Liver (tissue), 9 donors: Measurements from ENCODE around the gene LRRC63. TPM values are rescaled to one million over a fixed set of nuclear protein-coding genes. Genes with fewer than 3 reads are reported as not detected.

Experiments used
- DNase-seq: peaks from one replicate; pipeline ENCODE4 v3.0.0-alpha.2; 2017; ENCODE audit warnings: low spot score
- H3K27ac ChIP-seq, 2 donors: one replicate each; pipeline ENCODE4 v1.7.0; 2013; ENCODE audit warnings: inconsistent platforms in 2 of 2, low read length in 2 of 2, control low read depth in 1 of 2, low read depth in 1 of 2, mild to moderate bottlenecking in 1 of 2
- H3K27me3 ChIP-seq, 4 donors: one replicate each; pipeline versions ENCODE4 v1.6.1 to v1.7.0; 2013; ENCODE audit warnings: low read length in 3 of 4, inconsistent platforms in 1 of 4, mild to moderate bottlenecking in 1 of 4, moderate library complexity in 1 of 4; ENCODE audit not compliant: control insufficient read depth in 4 of 4, insufficient read depth in 4 of 4
- H3K36me3 ChIP-seq, 4 donors: one replicate each; pipeline versions ENCODE4 v1.6.1 to v1.7.0; 2013; ENCODE audit warnings: low read length in 3 of 4, mild to moderate bottlenecking in 3 of 4, low read depth in 1 of 4, moderate library complexity in 1 of 4; ENCODE audit not compliant: control insufficient read depth in 4 of 4, insufficient read depth in 3 of 4
- H3K4me1 ChIP-seq, 4 donors: one replicate each; pipeline versions ENCODE4 v1.6.1 to v1.7.0; 2013; ENCODE audit warnings: low read length in 3 of 4, mild to moderate bottlenecking in 3 of 4, moderate library complexity in 1 of 4; ENCODE audit not compliant: control insufficient read depth in 4 of 4, insufficient read depth in 4 of 4
- H3K4me3 ChIP-seq, 3 donors: one replicate each; pipeline versions ENCODE4 v1.6.1 to v1.7.0; 2013; ENCODE audit warnings: low read length in 3 of 3, control low read depth in 1 of 3, low read depth in 1 of 3, mild to moderate bottlenecking in 1 of 3
- H3K9ac ChIP-seq, 2 donors: one replicate each; pipeline ENCODE4 v1.7.0; 2013; ENCODE audit warnings: low read length in 2 of 2, mild to moderate bottlenecking in 2 of 2, moderate library complexity in 2 of 2, control low read depth in 1 of 2, low read depth in 1 of 2
- H3K9me3 ChIP-seq, 4 donors: one replicate each; pipeline versions ENCODE4 v1.6.1 to v1.7.0; 2013; ENCODE audit warnings: low read length in 3 of 4; ENCODE audit not compliant: control insufficient read depth in 4 of 4
- ATF3 ChIP-seq: IDR thresholded peaks from 2 replicates; pipeline ENCODE4 v1.6.1; 2016; ENCODE audit warnings: antibody characterized with exemption
- CTCF ChIP-seq: fragments of 150-350 bp; IDR thresholded peaks from 2 replicates; pipeline ENCODE4 v1.5.1; 2017; ENCODE audit warnings: improper control_type of control experiment, low read depth, low read length; ENCODE audit not compliant: missing input control
- FOXA1 ChIP-seq: IDR thresholded peaks from 2 replicates; pipeline ENCODE4 v1.6.1; 2016; ENCODE audit warnings: antibody characterized with exemption
- FOXA2 ChIP-seq: IDR thresholded peaks from 2 replicates; pipeline ENCODE4 v1.6.1; 2016; ENCODE audit warnings: antibody characterized with exemption
- GABPA ChIP-seq, 2 donors: IDR thresholded peaks in 1 of 2; conservative IDR thresholded peaks in 1 of 2; 2 replicates each; pipeline ENCODE4 v1.6.1; 2016; ENCODE audit warnings: antibody characterized with exemption in 2 of 2, mild to moderate bottlenecking in 1 of 2, moderate library complexity in 1 of 2
- HNF4A ChIP-seq, 2 donors: conservative IDR thresholded peaks; 2 replicates each; pipeline ENCODE4 v1.6.1; 2016; ENCODE audit warnings: antibody characterized with exemption in 2 of 2, mild to moderate bottlenecking in 2 of 2
- HNF4G ChIP-seq: IDR thresholded peaks from 2 replicates; pipeline ENCODE4 v1.6.1; 2016; ENCODE audit warnings: antibody characterized with exemption
- JUND ChIP-seq, 2 donors: IDR thresholded peaks; 2 replicates each; pipeline ENCODE4 v1.6.1; 2016; ENCODE audit warnings: antibody characterized with exemption in 2 of 2
- MAX ChIP-seq: IDR thresholded peaks from 2 replicates; pipeline ENCODE4 v1.6.1; 2016; ENCODE audit warnings: antibody characterized with exemption
- NR2F2 ChIP-seq: IDR thresholded peaks from 2 replicates; pipeline ENCODE4 v1.6.1; 2016; ENCODE audit warnings: antibody characterized with exemption
- RAD21 ChIP-seq, 2 donors: IDR thresholded peaks; 2 replicates each; pipeline ENCODE4 v1.6.1; 2016; ENCODE audit warnings: antibody characterized with exemption in 2 of 2, mild to moderate bottlenecking in 2 of 2
- REST ChIP-seq: IDR thresholded peaks from 2 replicates; pipeline ENCODE4 v1.6.1; 2016; ENCODE audit warnings: antibody characterized with exemption, mild to moderate bottlenecking
- YY1 ChIP-seq: IDR thresholded peaks from 2 replicates; pipeline ENCODE4 v1.6.1; 2016; ENCODE audit warnings: antibody characterized with exemption, mild to moderate bottlenecking
- ZBTB33 ChIP-seq: IDR thresholded peaks from 2 replicates; pipeline ENCODE4 v1.6.1; 2016; ENCODE audit warnings: antibody characterized with exemption
- WGBS: extraction: QIAGEN DNeasy Blood & Tissue Kit; methylation state at CpG from one replicate; pipeline ENCODE4 v1.1.7; 2013; 5-methylcytosine and 5-hydroxymethylcytosine counted together
- polyA plus RNA-seq, 2 donors: library from polyadenylated mRNA; stranded (reverse) in 1 of 2; unstranded in 1 of 2; fragments of 200-250 nt in 1 of 2; fragments of >200 nt in 1 of 2; fragmentation: Nextera tagmentation in 1 of 2; extraction: Ambion mirVana in 1 of 2; gene quantifications; one replicate each; pipeline versions ENCODE4 v1.2.1 to v1.2.3, GENCODE V29; 2013 to 2015
- total RNA-seq, 2 donors: library from RNA; depleted of rRNA; stranded (reverse); fragments of >200 nt; gene quantifications; one replicate each; pipeline ENCODE4 v1.2.3, GENCODE V29; 2014
- donor health status: healthy.
- donor health status: healthy.
- donor health status: healthy.
- donor health status: healthy.
- donor health status: healthy.

The LRRC63 gene
- total and polyA plus RNA-seq, 4 donors: 0.03 to 0.84 (median 0.09) TPM

- no peaks in the 10 kb centered on the region for H3K9me3 ChIP-seq
- TF ChIP-seq RAD21 (IDR thresholded peaks at IDR 0.05) (no peak), REST (no peak), ATF3 (no peak), MAX (no peak), CTCF (no peak), HNF4A (conservative IDR thresholded peaks at IDR 0.05) (no peak), GABPA (IDR thresholded peaks at IDR 0.05 in 1 of 2, conservative IDR thresholded peaks at IDR 0.05 in 1 of 2) (no peak), NR2F2 (no peak), JUND (IDR thresholded peaks at IDR 0.05) (no peak)
- no peak overlapping the region for H3K4me3 ChIP-seq
- 92% methylated on average over 1 of the region's 1 CpG for WGBS
- no peaks in the 10 kb centered on the region for H3K36me3 ChIP-seq
- no peaks in the 10 kb centered on the region for H3K4me1 ChIP-seq
- no peak overlapping the region for H3K9ac ChIP-seq
- no peaks in the 10 kb centered on the region for H3K27me3 ChIP-seq
- no peak for DNase-seq
- no peak overlapping the region for H3K27ac ChIP-seq
Observed at GRCh38 chr13:46195016-46195415, 16.7 kb upstream of the LRRC63 start.

GRCh38 chr13:46197299-46198048, 14.3 kb upstream of the LRRC63 start:
- no peak overlapping the region for H3K4me3 ChIP-seq
- no peaks in the 10 kb centered on the region for H3K4me1 ChIP-seq
- no peaks in the 10 kb centered on the region for H3K9me3 ChIP-seq
- DNase-seq: no peak
- no peaks in the 10 kb centered on the region for H3K36me3 ChIP-seq
- WGBS: 59% methylated on average over 4 of the region's 4 CpGs
- TF ChIP-seq FOXA1 (no peak), NR2F2 (no peak), HNF4G (no peak), ATF3 (no peak), YY1 (no peak), MAX (no peak), GABPA (IDR thresholded peaks at IDR 0.05 in 1 of 2, conservative IDR thresholded peaks at IDR 0.05 in 1 of 2) (no peak), ZBTB33 (no peak), FOXA2 (no peak)
- H3K27ac ChIP-seq: no peak overlapping the region
- H3K9ac ChIP-seq: no peak overlapping the region
- H3K27me3 ChIP-seq: no peaks in the 10 kb centered on the region
